ENCODE results near the gene PDXK.
"Not testable (repeated sequence)": the region's sequence is repeated elsewhere in the genome, so short reads cannot be mapped to it uniquely, and the experiment has no call there.

PDXK gene

GRCh38 chr21:43697758-43698643 lies 20.9 kb upstream of the PDXK start:
- no peak for TF ChIP-seq CTCF (IDR thresholded peaks at IDR 0.05; ENCODE audit: borderline replicate concordance, insufficient read depth, low read depth, low read length)

GRCh38 chr21:43699492-43699777 lies 19.5 kb upstream of the PDXK start:
- not testable (repeated sequence) for H3K4me3 ChIP-seq (ENCODE audit: low read depth, low read length)

More at GRCh38 chr21:43697758-43698643, 20.9 kb upstream of the PDXK start:
- H3K4me3 ChIP-seq (ENCODE audit: low read depth, low read length): no peak overlapping the region

GRCh38 chr21:43699933-43700599 lies 18.9 kb upstream of the PDXK start:
- no peak for TF ChIP-seq CTCF (IDR thresholded peaks at IDR 0.05; ENCODE audit: borderline replicate concordance, insufficient read depth, low read depth, low read length)
- H3K4me3 ChIP-seq (ENCODE audit: low read depth, low read length): no peak overlapping the region

GRCh38 chr21:43701936-43702784 lies 16.8 kb upstream of the PDXK start:
- no peak overlapping the region for H3K4me3 ChIP-seq (ENCODE audit: low read depth, low read length)

GRCh38 chr21:43702785-43703034 lies 16.2 kb upstream of the PDXK start:
- no peak for TF ChIP-seq CTCF (IDR thresholded peaks at IDR 0.05; ENCODE audit: borderline replicate concordance, insufficient read depth, low read depth, low read length)
- no peak overlapping the region for H3K4me3 ChIP-seq (ENCODE audit: low read depth, low read length)

More at GRCh38 chr21:43701936-43702784, 16.8 kb upstream of the PDXK start:
- TF ChIP-seq CTCF (IDR thresholded peaks at IDR 0.05; ENCODE audit: borderline replicate concordance, insufficient read depth, low read depth, low read length): no peak

GRCh38 chr21:43703035-43703880 lies 15.7 kb upstream of the PDXK start:
- TF ChIP-seq CTCF (IDR thresholded peaks at IDR 0.05; ENCODE audit: borderline replicate concordance, insufficient read depth, low read depth, low read length): no peak
- no peak overlapping the region for H3K4me3 ChIP-seq (ENCODE audit: low read depth, low read length)

GRCh38 chr21:43707462-43707861 lies 11.5 kb upstream of the PDXK start:
- no peak for TF ChIP-seq CTCF (IDR thresholded peaks at IDR 0.05; ENCODE audit: borderline replicate concordance, insufficient read depth, low read depth, low read length)
- no peak overlapping the region for H3K4me3 ChIP-seq (ENCODE audit: low read depth, low read length)

Data from GM12875 (cell line).